H1 (cell line): ENCODE results near the gene RETREG3. TPM values are rescaled to one million over a fixed set of nuclear protein-coding genes. Genes with fewer than 3 reads are reported as not detected.

Experiments
- CTCF ChIA-PET: fragments of 300-600 bp; sonication (Branson Sonifier 250); formaldehyde crosslinking; loops from one replicate; lab custom pipeline; 2021; ENCODE audit not compliant: partially characterized antibody; lab: Charles Lee
- POLR2A ChIA-PET: fragments of 300-600 bp; sonication (Branson Sonifier 250); formaldehyde crosslinking; loops from one replicate; lab custom pipeline; 2021; ENCODE audit warnings: inconsistent platforms; ENCODE audit not compliant: partially characterized antibody; lab: Charles Lee
- DNase-seq, 2 experiments: peaks; one replicate each; pipeline versions ENCODE4 v3.0.0 to v3.0.0-alpha.2; 2010 to 2022; ENCODE audit warnings: low spot score in 2 of 2, low read depth in 1 of 2, mixed read lengths in 1 of 2
- FAIRE-seq: peaks from 2 replicates; lab custom pipeline; 2011; peaks lifted over from hg19 to GRCh38; lab: Jason Lieb, UNC
- H2AFZ ChIP-seq: 2 replicates; pipeline ENCODE4 v1.8.1; 2012; ENCODE audit warnings: low read length, inconsistent platforms
- H2AK5ac ChIP-seq: 2 replicates; pipeline ENCODE4 v1.6.1; 2013; ENCODE audit warnings: low read depth, low read length
- H2BK120ac ChIP-seq: replicated peaks from 2 replicates; pipeline ENCODE3; 2013; ENCODE audit warnings: low read depth, low read length, inconsistent platforms
- H2BK12ac ChIP-seq: 2 replicates; pipeline ENCODE4 v1.6.1; 2013; ENCODE audit warnings: low read depth, low read length
- H2BK15ac ChIP-seq: 2 replicates; pipeline ENCODE4 v1.6.1; 2013; ENCODE audit warnings: low read length
- H2BK20ac ChIP-seq: 2 replicates; pipeline ENCODE4 v1.6.1; 2013; ENCODE audit warnings: low read length
- H2BK5ac ChIP-seq: 2 replicates; pipeline ENCODE4 v1.6.1; 2013; ENCODE audit warnings: low read depth, low read length
- H3K14ac ChIP-seq: 2 replicates; pipeline ENCODE4 v1.6.1; 2013; ENCODE audit warnings: inconsistent platforms; ENCODE audit not compliant: insufficient read length
- H3K18ac ChIP-seq: 2 replicates; pipeline ENCODE4 v1.6.1; 2013; ENCODE audit warnings: low read length; ENCODE audit errors: extremely low read depth
- H3K23ac ChIP-seq: 2 replicates; pipeline ENCODE4 v1.6.1; 2013; ENCODE audit warnings: inconsistent platforms; ENCODE audit not compliant: insufficient read length
- H3K23me2 ChIP-seq: 2 replicates; pipeline ENCODE4 v1.6.1; 2013; ENCODE audit warnings: low read depth, low read length
- H3K27ac ChIP-seq: 2 replicates; pipeline ENCODE4 v1.6.1; 2011; ENCODE audit warnings: low read depth, low read length, inconsistent platforms
- H3K27me3 ChIP-seq, 4 experiments: replicated peaks in 1 of 4; 1 replicate in 1 of 4; 2 replicates in 3 of 4; pipeline versions ENCODE4 v1.6.1 to v1.8.1; 2011 to 2013; ENCODE audit warnings: low read length in 3 of 4, mild to moderate bottlenecking in 3 of 4, inconsistent platforms in 2 of 4, mixed read lengths in 2 of 4, moderate library complexity in 1 of 4; ENCODE audit not compliant: control insufficient read depth in 3 of 4, insufficient read depth in 3 of 4; ENCODE audit errors: extremely low read depth in 1 of 4
- H3K36me3 ChIP-seq, 4 experiments: 2 replicates each; pipeline versions ENCODE4 v1.6.1 to v1.8.1; 2011 to 2013; ENCODE audit warnings: mild to moderate bottlenecking in 4 of 4, low read length in 3 of 4, moderate library complexity in 2 of 4, control low read depth in 1 of 4, inconsistent platforms in 1 of 4; ENCODE audit not compliant: insufficient read depth in 4 of 4, control insufficient read depth in 2 of 4
- H3K4ac ChIP-seq: replicated peaks from 2 replicates; pipeline ENCODE3; 2013; ENCODE audit warnings: low read length, low read depth, mixed read lengths, inconsistent platforms; ENCODE audit not compliant: insufficient read length
- H3K4me1 ChIP-seq, 4 experiments: replicated peaks in 1 of 4; 1 replicate in 1 of 4; 2 replicates in 3 of 4; pipeline versions ENCODE4 v1.6.1 to v1.8.1; 2011 to 2013; ENCODE audit warnings: low read length in 3 of 4, inconsistent platforms in 2 of 4, mixed read lengths in 1 of 4; ENCODE audit not compliant: insufficient read depth in 4 of 4, control insufficient read depth in 3 of 4
- H3K4me2 ChIP-seq, 2 experiments: 2 replicates each; pipeline versions ENCODE4 v1.6.1 to v1.8.1; 2011 to 2013; ENCODE audit warnings: low read depth in 2 of 2, low read length in 2 of 2, control low read depth in 1 of 2, inconsistent platforms in 1 of 2, mild to moderate bottlenecking in 1 of 2; ENCODE audit not compliant: insufficient read depth in 1 of 2
- H3K4me3 ChIP-seq, 4 experiments: fragments of 200-600, 300-600 bp in 1 of 4; sonication (generic), shearing (Covaris generic), sonication (Bioruptor Twin) in 1 of 4; 2 replicates each; pipeline versions ENCODE4 v1.5.1 to v1.8.1; 2011 to 2016; ENCODE audit warnings: low read length in 4 of 4, low read depth in 3 of 4, control low read depth in 2 of 4, inconsistent platforms in 2 of 4, mild to moderate bottlenecking in 2 of 4, mixed read lengths in 1 of 4, moderate library complexity in 1 of 4; ENCODE audit not compliant: insufficient read depth in 2 of 4; ENCODE audit errors: extremely low read depth in 1 of 4
- H3K56ac ChIP-seq: replicated peaks from 2 replicates; pipeline ENCODE3; 2013; ENCODE audit warnings: low read depth, mild to moderate bottlenecking, mixed read lengths, low read length, inconsistent platforms; ENCODE audit not compliant: insufficient read length
- H3K79me1 ChIP-seq: 2 replicates; pipeline ENCODE4 v1.6.1; 2013; ENCODE audit warnings: low read depth, low read length, control low read depth
- H3K79me2 ChIP-seq, 2 experiments: 2 replicates each; pipeline versions ENCODE4 v1.6.1 to v1.8.1; 2012 to 2013; ENCODE audit warnings: low read length in 2 of 2, mild to moderate bottlenecking in 2 of 2, inconsistent platforms in 1 of 2; ENCODE audit not compliant: insufficient read depth in 2 of 2, control insufficient read depth in 1 of 2
- H3K9ac ChIP-seq, 4 experiments: replicated peaks in 1 of 4; 1 replicate in 1 of 4; 2 replicates in 3 of 4; pipeline versions ENCODE4 v1.6.1 to v1.8.1; 2011 to 2013; ENCODE audit warnings: low read depth in 3 of 4, low read length in 3 of 4, control low read depth in 2 of 4, mild to moderate bottlenecking in 2 of 4, moderate library complexity in 2 of 4, inconsistent platforms in 1 of 4; ENCODE audit errors: extremely low read depth in 1 of 4
- H3K9me3 ChIP-seq, 2 experiments: 2 replicates each; pipeline versions ENCODE4 v1.6.1 to v1.8.1; 2012 to 2013; ENCODE audit warnings: mild to moderate bottlenecking in 2 of 2, moderate library complexity in 2 of 2, control low read depth in 1 of 2, inconsistent platforms in 1 of 2, low read depth in 1 of 2, low read length in 1 of 2, mixed read lengths in 1 of 2; ENCODE audit not compliant: insufficient read depth in 2 of 2
- H4K20me1 ChIP-seq, 2 experiments: replicated peaks in 1 of 2; 2 replicates each; pipeline versions ENCODE3 to v1.8.1; 2011 to 2013; ENCODE audit warnings: inconsistent platforms in 2 of 2, low read length in 2 of 2, mild to moderate bottlenecking in 1 of 2; ENCODE audit not compliant: insufficient read depth in 2 of 2, control insufficient read depth in 1 of 2
- H4K5ac ChIP-seq: 2 replicates; pipeline ENCODE4 v1.6.1; 2013; ENCODE audit warnings: low read length, low read depth, mixed read lengths, inconsistent platforms; ENCODE audit not compliant: insufficient read length
- H4K8ac ChIP-seq: 2 replicates; pipeline ENCODE4 v1.8.0; 2013; ENCODE audit warnings: mild to moderate bottlenecking, moderate library complexity, low read length, inconsistent platforms; ENCODE audit not compliant: insufficient read depth; ENCODE audit errors: extremely low read depth
- H4K91ac ChIP-seq: replicated peaks from 2 replicates; pipeline ENCODE3; 2013; ENCODE audit warnings: low read length, mixed read lengths, inconsistent platforms; ENCODE audit not compliant: insufficient read length
- E2F6 ChIP-seq: IDR thresholded peaks from 2 replicates; pipeline ENCODE4 v1.6.1; 2012; ENCODE audit warnings: inconsistent platforms
- KDM1A ChIP-seq: fragments of 200-600, 300-600 bp; sonication (generic); IDR thresholded peaks from 2 replicates; pipeline ENCODE4 v1.7.1; 2016; ENCODE audit warnings: mild to moderate bottlenecking, low read length, borderline replicate concordance
- MAX ChIP-seq: IDR thresholded peaks from 2 replicates; pipeline ENCODE4 v1.6.1; 2012; ENCODE audit warnings: inconsistent platforms
- RAD21 ChIP-seq, 2 experiments: IDR thresholded peaks in 1 of 2; conservative IDR thresholded peaks in 1 of 2; 2 replicates each; pipeline ENCODE4 v1.6.1; 2011; ENCODE audit warnings: low read depth in 2 of 2, low read length in 2 of 2, improper control_type of control experiment in 1 of 2, inconsistent platforms in 1 of 2, mild to moderate bottlenecking in 1 of 2, moderate library complexity in 1 of 2
- SIN3A ChIP-seq, 2 experiments: IDR thresholded peaks in 1 of 2; conservative IDR thresholded peaks in 1 of 2; 2 replicates each; pipeline ENCODE4 v1.6.1; 2011 to 2012; ENCODE audit warnings: low read length in 2 of 2, improper control_type of control experiment in 1 of 2, low read depth in 1 of 2, mild to moderate bottlenecking in 1 of 2
- SP1 ChIP-seq: IDR thresholded peaks from 2 replicates; pipeline ENCODE4 v1.6.1; 2011; ENCODE audit warnings: low read depth, low read length
- WGBS, 2 experiments: shearing (Covaris generic) in 1 of 2; methylation state at CpG; one replicate each; pipeline versions ENCODE4 v1.1.6 to v1.1.7; 2013 to 2015; ENCODE audit warnings: low lambda C conversion rate in 2 of 2, mixed read lengths in 2 of 2, inconsistent platforms in 1 of 2, low coverage in 1 of 2, missing lambda C conversion rate in 1 of 2; ENCODE audit not compliant: insufficient replicate concordance in 2 of 2, insufficient coverage in 1 of 2, insufficient read length in 1 of 2; ENCODE audit errors: extremely low coverage in 1 of 2, missing lambda C conversion rate in 1 of 2; 5-methylcytosine and 5-hydroxymethylcytosine counted together
- polyA plus RNA-seq, 7 experiments: library from polyadenylated mRNA; depleted of rRNA in 3 of 7; stranded (reverse) in 5 of 7; unstranded in 2 of 7; fragments of >200 nt in 5 of 7; fragments of 200-250 nt in 2 of 7; gene quantifications; 1 replicate in 5 of 7; 2 replicates in 1 of 7; 4 replicates in 1 of 7; pipeline versions ENCODE4 v1.2.1 to v1.2.3, GENCODE V29; 2011 to 2013; ENCODE audit warnings: missing spikeins in 2 of 7, mixed read lengths in 2 of 7
- total RNA-seq: library from RNA; stranded (reverse); fragmentation: NEBNext Ultra II Directional; extraction: Animal tissue kit (Norgen Biotek cat#: 25700); gene quantifications from 2 replicates; pipeline ENCODE4 v1.2.1, GENCODE V29; 2021

Gene RETREG3
- total and polyA plus RNA-seq, 2 of the 8 experiments (the other 6 are each of a cell fraction or from before 2014, with no cell fraction given) = 23.7 to 42.6 TPM

- H3K36me3 ChIP-seq = peaks cover 13 to 23% (median 19%) of the 10 kb centered on the region in 4 experiments; a peak in 7 of 8 replicates
- 0 out of 2 replicates have a peak overlapping the region, but pooled peaks have one; percentile 12 for H4K8ac ChIP-seq
- no peaks in the 10 kb centered on the region for H3K79me2 ChIP-seq
- H3K4me1 ChIP-seq = peaks cover 0 to 4% (median 4%) of the 10 kb centered on the region in 4 experiments; a peak in 3 of 7 replicates
- ChIA-PET POLR2A (interaction anchor here (0.6 to 1.9 kb wide), 17 partner anchors 9 to 514 kb away, joined by 3 to 12 read pairs (median 3); partner anchors contain the start of genes PSMC3IP, RETREG3, TUBG1 and TUBG2), CTCF (interaction anchor here (0.7 to 3.8 kb wide), 18 partner anchors 9 to 107 kb away, joined by 3 to 37 read pairs (median 5); partner anchors contain the start of genes RETREG3, TUBG1 and TUBG2)
- DNase-seq (peak in 1 of 2 experiments; percentile 77), FAIRE-seq (peak; percentile 28)
- no peak overlapping the region for H2BK20ac ChIP-seq
- no peak overlapping the region for H2BK120ac ChIP-seq
- H4K91ac ChIP-seq = no peak overlapping the region
- no peaks in the 10 kb centered on the region for H3K23me2 ChIP-seq
- H3K4me2 ChIP-seq = peak overlapping the region in 1 of 2 experiments; percentile 26; a peak in 1 of 4 replicates
- H3K18ac ChIP-seq = peak overlapping the region; percentile 20; the same call in 1 of the 2 replicates
- H3K9ac ChIP-seq = no peak overlapping the region
- H3K56ac ChIP-seq = no peak overlapping the region
- H3K4ac ChIP-seq = no peak overlapping the region
- H3K79me1 ChIP-seq = no peaks in the 10 kb centered on the region
- no peak overlapping the region for H2AFZ ChIP-seq
- H3K27me3 ChIP-seq = no peaks in the 10 kb centered on the region
- no peak overlapping the region for H3K4me3 ChIP-seq
- no peak overlapping the region; the same call in 1 of the 2 replicates for H2BK15ac ChIP-seq
- peaks cover 0 to 2% of the 10 kb centered on the region in 2 experiments for H4K20me1 ChIP-seq
- WGBS, 2 experiments = 66% methylated on average over 9 of the region's 9 CpGs; no CpG with 5 or more reads in 1 of the 2 experiments
- H3K14ac ChIP-seq = no peak overlapping the region
- H3K27ac ChIP-seq = no peak overlapping the region
- no peak overlapping the region for H2AK5ac ChIP-seq
- H2BK5ac ChIP-seq = no peak overlapping the region
- no peak overlapping the region for H3K23ac ChIP-seq
- no peak overlapping the region for H2BK12ac ChIP-seq
- H4K5ac ChIP-seq = no peak overlapping the region
- H3K9me3 ChIP-seq = no peaks in the 10 kb centered on the region
- TF ChIP-seq MAX (peak; percentile 66), SP1 (0 out of 2 replicates have a peak, but pooled peaks have one; percentile 24), E2F6 (peak; percentile 31; the same call in 1 of the 2 replicates), SIN3A (conservative IDR thresholded peaks at IDR 0.05 in 1 of 2, IDR thresholded peaks at IDR 0.05 in 1 of 2; ENCODE audit: low read depth in 1 of 2, low read length in 2 of 2) (peak in 1 of 2 experiments; percentile 6; a peak in 1 of 4 replicates), KDM1A (peak; percentile 69; the same call in 1 of the 2 replicates), RAD21 (IDR thresholded peaks at IDR 0.05 in 1 of 2, conservative IDR thresholded peaks at IDR 0.05 in 1 of 2; ENCODE audit: low read depth in 2 of 2, low read length in 2 of 2) (peak; percentile 60 to 71)
Observed at GRCh38 chr17:42618442-42619150, 9.4 kb upstream of the RETREG3 start.
